Measurements from ENCODE around the gene IFT22.
"Not testable (repeated sequence)": the region's sequence is repeated elsewhere in the genome, so short reads cannot be mapped to it uniquely, and the experiment has no call there.

GRCh38 chr7:101349300-101349699 lies 27.7 kb upstream of the IFT22 start:
- TF ChIP-seq ZNF354C (tag by site-specific recombination; IDR thresholded peaks at IDR 0.05; ENCODE audit: borderline replicate concordance, low read depth); MZF1 (tag by site-specific recombination; IDR thresholded peaks at IDR 0.05; ENCODE audit: borderline replicate concordance); CTCF (tag by site-specific recombination; IDR thresholded peaks at IDR 0.05); RBAK (tag by site-specific recombination; IDR thresholded peaks at IDR 0.05); ZNF311 (tag by site-specific recombination; IDR thresholded peaks at IDR 0.05; ENCODE audit: borderline replicate concordance); ZNF639 (tag by site-specific recombination; IDR thresholded peaks at IDR 0.05); PRDM6 (tag by site-specific recombination; IDR thresholded peaks at IDR 0.05); ZNF701 (tag by site-specific recombination; IDR thresholded peaks at IDR 0.05); ZBTB8A (tag by site-specific recombination; IDR thresholded peaks at IDR 0.05); ZNF530 (tag by site-specific recombination; IDR thresholded peaks at IDR 0.05; ENCODE audit: low read depth): not testable (repeated sequence)
